A673 (cell line): ENCODE results near the gene CHRM2. TPM values are rescaled to one million over a fixed set of nuclear protein-coding genes. Genes with fewer than 3 reads are reported as not detected.

Experiments used
- BruUV-seq: library from RNA; stranded (reverse); fragments of 400-500 nt; replicated peaks from 2 replicates; lab custom pipeline; 2021; lab: Mats Ljungman, UMichigan
- CTCF ChIA-PET: fragments of 300-600 bp; sonication (Branson Sonifier 250); formaldehyde crosslinking; loops from one replicate; lab custom pipeline; 2022; ENCODE audit warnings: antibody characterized with exemption; lab: Charles Lee
- POLR2A ChIA-PET: fragments of 300-600 bp; sonication (Branson Sonifier 250); formaldehyde crosslinking; loops from one replicate; lab custom pipeline; 2022; ENCODE audit warnings: antibody characterized with exemption; ENCODE audit not compliant: low non-redundant PET; lab: Charles Lee
- DNase-seq: peaks from one replicate; pipeline ENCODE4 v3.0.0-alpha.2; 2015; ENCODE audit warnings: low spot score
- H3K27ac ChIP-seq: fragments of 200-600 bp; sonication (generic); 2 replicates; pipeline ENCODE4 v1.5.1; 2016; ENCODE audit warnings: mixed run types, low read depth, mild to moderate bottlenecking, mixed read lengths, antibody characterized with exemption, low read length; ENCODE audit not compliant: poor library complexity, severe bottlenecking
- H3K27me3 ChIP-seq: fragments of 200-600 bp; sonication (generic); replicated peaks from 2 replicates; pipeline ENCODE4 v1.6.1; 2017; ENCODE audit warnings: mixed run types, low read depth, mild to moderate bottlenecking, mixed read lengths, antibody characterized with exemption, low read length; ENCODE audit not compliant: insufficient read depth, poor library complexity
- H3K36me3 ChIP-seq: fragments of 200-600 bp; sonication (generic); 2 replicates; pipeline ENCODE4 v1.6.1; 2016; ENCODE audit warnings: mixed run types, mild to moderate bottlenecking, mixed read lengths, antibody characterized with exemption, low read length; ENCODE audit not compliant: insufficient read depth, poor library complexity, severe bottlenecking
- H3K4me1 ChIP-seq: fragments of 200-600 bp; sonication (generic); 2 replicates; pipeline ENCODE4 v1.6.1; 2017; ENCODE audit warnings: mixed run types, mild to moderate bottlenecking, mixed read lengths, antibody characterized with exemption, low read length; ENCODE audit not compliant: insufficient read depth, poor library complexity, severe bottlenecking
- H3K4me3 ChIP-seq: fragments of 200-600 bp; sonication (generic); 2 replicates; pipeline ENCODE4 v1.5.1; 2016; ENCODE audit warnings: low read depth, mixed run types, mild to moderate bottlenecking, mixed read lengths, low read length; ENCODE audit not compliant: poor library complexity, severe bottlenecking
- H3K9me3 ChIP-seq: fragments of 200-600 bp; sonication (generic); 2 replicates; pipeline ENCODE4 v1.6.1; 2016; ENCODE audit warnings: mixed run types, low read depth, mild to moderate bottlenecking, mixed read lengths, antibody characterized with exemption, low read length; ENCODE audit not compliant: poor library complexity, severe bottlenecking
- CTCF ChIP-seq: fragments of 300-800, 200-600 bp; sonication (generic); conservative IDR thresholded peaks from 2 replicates; pipeline ENCODE4 v1.5.1; 2017; ENCODE audit warnings: low read depth, mild to moderate bottlenecking, antibody characterized with exemption, low read length, moderate library complexity, mixed read lengths
- EZH2 ChIP-seq: fragments of 200-600 bp; sonication (generic); IDR thresholded peaks from 2 replicates; pipeline ENCODE4 v1.6.1; 2017; ENCODE audit warnings: borderline replicate concordance, low read depth, mild to moderate bottlenecking, mixed read lengths, antibody characterized with exemption, low read length; ENCODE audit not compliant: poor library complexity, severe bottlenecking
- intact Hi-C: fragments of 100-400 bp; cut with micrococcal nuclease; formaldehyde crosslinking; loops from one replicate; pipeline ENCODE4 v1.10.0; 2022; ENCODE audit not compliant: unreplicated experiment
- total RNA-seq: library from RNA; stranded (reverse); gene quantifications from 2 replicates; pipeline ENCODE4 v1.2.3, GENCODE V29; 2021

The CHRM2 gene
- total RNA-seq, 1 experiment from 2014 or later, result 4.6 TPM

GRCh38 chr7:136894789-136895188 is 26.3 kb downstream of the CHRM2 start:
- Histone ChIP-seq H3K27me3 (no peaks in the 10 kb centered on the region), H3K36me3 (no peaks in the 10 kb centered on the region), H3K4me1 (no peaks in the 10 kb centered on the region), H3K4me3 (no peak overlapping the region), H3K27ac (no peak overlapping the region), H3K9me3 (no peaks in the 10 kb centered on the region)
- CTCF ChIA-PET, result no interaction called here
- POLR2A ChIA-PET, result no interaction called here
- TF ChIP-seq EZH2, result no peak
- no peak for TF ChIP-seq CTCF
- intact Hi-C loops, result no loop called here
- no peak for DNase-seq
- no TSS peak for BruUV-seq

- CTCF ChIA-PET, result no interaction called here
- Histone ChIP-seq H3K4me1 (no peaks in the 10 kb centered on the region), H3K36me3 (no peaks in the 10 kb centered on the region), H3K27ac (no peak overlapping the region), H3K4me3 (no peak overlapping the region), H3K9me3 (no peaks in the 10 kb centered on the region), H3K27me3 (no peaks in the 10 kb centered on the region)
- BruUV-seq, result no TSS peak
- TF ChIP-seq EZH2 (no peak), CTCF (no peak)
- POLR2A ChIA-PET, result no interaction called here
- intact Hi-C loops, result no loop called here
- no peak for DNase-seq
Observed at GRCh38 chr7:136897676-136898075, 29.2 kb downstream of the CHRM2 start.

- no TSS peak for BruUV-seq
Observed at GRCh38 chr7:136900005-136900404, 31.6 kb downstream of the CHRM2 start.

More at GRCh38 chr7:136900005-136900404, 31.6 kb downstream of the CHRM2 start:
- DNase-seq, result no peak
- Histone ChIP-seq H3K27ac (no peak overlapping the region), H3K9me3 (no peaks in the 10 kb centered on the region), H3K4me1 (no peaks in the 10 kb centered on the region), H3K27me3 (no peaks in the 10 kb centered on the region), H3K4me3 (no peak overlapping the region), H3K36me3 (no peaks in the 10 kb centered on the region)
- POLR2A ChIA-PET, result no interaction called here
- CTCF ChIA-PET, result no interaction called here
- intact Hi-C loops, result no loop called here
- TF ChIP-seq CTCF (no peak), EZH2 (no peak)
